Osteocyte (in vitro differentiated cells): ENCODE results near the gene SATB2. TPM values are rescaled to one million over a fixed set of nuclear protein-coding genes. Genes with fewer than 3 reads are reported as not detected.

Experiments used
- DNase-seq: peaks from one replicate; pipeline ENCODE4 v3.0.0; 2021; ENCODE audit warnings: mixed read lengths; ENCODE audit not compliant: unreplicated experiment; ENCODE audit errors: extremely low spot score
- H3K27ac Mint-ChIP-seq: one replicate; pipeline ENCODE4 v1.8.0; 2021; ENCODE audit warnings: mild to moderate bottlenecking, mixed read lengths; ENCODE audit not compliant: unreplicated experiment
- H3K27me3 Mint-ChIP-seq: one replicate; pipeline ENCODE4 v1.8.0; 2021; ENCODE audit warnings: mixed read lengths; ENCODE audit not compliant: unreplicated experiment
- H3K36me3 Mint-ChIP-seq: one replicate; pipeline ENCODE4 v1.8.0; 2021; ENCODE audit warnings: mixed read lengths; ENCODE audit not compliant: unreplicated experiment
- H3K4me1 Mint-ChIP-seq: one replicate; pipeline ENCODE4 v1.8.0; 2021; ENCODE audit warnings: mixed read lengths; ENCODE audit not compliant: unreplicated experiment
- H3K4me3 Mint-ChIP-seq: one replicate; pipeline ENCODE4 v1.8.0; 2021; ENCODE audit warnings: mild to moderate bottlenecking, moderate library complexity, mixed read lengths; ENCODE audit not compliant: unreplicated experiment
- H3K9me3 Mint-ChIP-seq: one replicate; pipeline ENCODE4 v1.8.0; 2021; ENCODE audit warnings: mixed read lengths; ENCODE audit not compliant: unreplicated experiment
- long read RNA-seq: library from polyadenylated mRNA; unstranded; transcript quantifications from one replicate; pipeline ENCODE4 v2.0.0, GENCODE V29; 2021
- total RNA-seq: library from RNA; stranded (reverse); gene quantifications from 2 replicates; pipeline ENCODE4 v1.2.1, GENCODE V29; 2021
- TF ChIP-seq, protein P1 (sequence below): fragments of 200-600 bp; sonication (generic); IDR thresholded peaks from 2 replicates; pipeline ENCODE4 v1.5.0; 2021; ENCODE audit warnings: antibody characterized with exemption, mild to moderate bottlenecking, moderate library complexity

Gene SATB2
- total RNA-seq: 11.6 and 12.8 TPM in 2 replicates
- long read RNA-seq, partial matches to known transcripts: 5 of 6 reads
- long read RNA-seq, other reads (novel, unspliced or antisense): 1 of 6 reads

DNA sequence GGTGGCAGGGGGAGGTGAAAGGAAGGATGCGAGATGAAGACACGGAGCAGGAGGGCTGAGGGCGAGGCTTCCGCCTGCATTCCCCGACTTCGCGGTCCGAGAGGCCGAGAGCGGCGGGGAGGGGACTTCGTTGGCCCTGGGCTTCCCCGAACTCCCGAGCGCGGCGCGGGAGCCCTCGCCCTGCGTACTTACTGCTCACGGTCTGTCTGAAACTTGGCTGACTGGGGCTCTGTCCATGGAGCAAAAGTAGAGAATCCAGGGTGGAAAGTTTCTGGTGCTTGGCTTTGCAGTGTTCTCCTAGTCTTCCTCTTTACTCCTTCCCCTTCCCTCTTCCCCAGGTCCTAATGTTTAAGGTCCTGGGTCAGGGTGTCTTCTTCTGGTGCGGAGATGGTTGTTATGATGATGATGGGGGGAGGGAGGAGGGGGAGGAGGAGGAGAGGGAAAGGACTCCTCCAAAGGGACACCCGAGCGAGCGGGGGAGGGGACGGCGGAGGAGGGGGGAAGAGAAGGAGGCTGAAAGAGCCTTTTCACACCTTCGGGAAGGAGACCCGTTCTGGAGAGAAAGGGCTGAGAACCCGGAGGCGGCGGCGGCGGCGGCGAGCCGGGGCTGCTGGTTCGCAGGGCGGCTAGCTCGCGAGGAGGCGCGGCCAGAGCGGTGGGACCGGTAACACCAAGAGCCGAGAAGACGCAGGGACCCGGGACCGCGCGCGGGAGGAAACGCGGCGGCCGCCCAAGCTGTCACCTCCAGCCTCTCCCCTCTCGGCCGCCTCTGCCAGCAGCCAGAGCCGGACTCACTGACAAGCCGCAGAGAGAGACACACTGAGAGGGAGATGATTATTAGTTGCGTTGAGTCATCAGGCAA, at the start of gene SATB2:
SATB2 (minus strand) TSS at position 793 of the 862 bp plus-strand sequence. CDS start 1,902 bp downstream, outside the sequence.
- H3K4me3 Mint-ChIP-seq: peak within 1 kb of the TSS; percentile 83
- no peaks in the 10 kb centered on the region for H3K9me3 Mint-ChIP-seq
- H3K4me1 Mint-ChIP-seq: peaks cover 34% of the 10 kb centered on the region
- peaks cover 23% of the 10 kb centered on the region for H3K27me3 Mint-ChIP-seq
- TF ChIP-seq, protein P1, sequence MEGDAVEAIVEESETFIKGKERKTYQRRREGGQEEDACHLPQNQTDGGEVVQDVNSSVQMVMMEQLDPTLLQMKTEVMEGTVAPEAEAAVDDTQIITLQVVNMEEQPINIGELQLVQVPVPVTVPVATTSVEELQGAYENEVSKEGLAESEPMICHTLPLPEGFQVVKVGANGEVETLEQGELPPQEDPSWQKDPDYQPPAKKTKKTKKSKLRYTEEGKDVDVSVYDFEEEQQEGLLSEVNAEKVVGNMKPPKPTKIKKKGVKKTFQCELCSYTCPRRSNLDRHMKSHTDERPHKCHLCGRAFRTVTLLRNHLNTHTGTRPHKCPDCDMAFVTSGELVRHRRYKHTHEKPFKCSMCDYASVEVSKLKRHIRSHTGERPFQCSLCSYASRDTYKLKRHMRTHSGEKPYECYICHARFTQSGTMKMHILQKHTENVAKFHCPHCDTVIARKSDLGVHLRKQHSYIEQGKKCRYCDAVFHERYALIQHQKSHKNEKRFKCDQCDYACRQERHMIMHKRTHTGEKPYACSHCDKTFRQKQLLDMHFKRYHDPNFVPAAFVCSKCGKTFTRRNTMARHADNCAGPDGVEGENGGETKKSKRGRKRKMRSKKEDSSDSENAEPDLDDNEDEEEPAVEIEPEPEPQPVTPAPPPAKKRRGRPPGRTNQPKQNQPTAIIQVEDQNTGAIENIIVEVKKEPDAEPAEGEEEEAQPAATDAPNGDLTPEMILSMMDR: no peak
- peak within 1 kb of the TSS; percentile 28 for H3K27ac Mint-ChIP-seq
- H3K36me3 Mint-ChIP-seq: peaks cover 3% of the 10 kb centered on the region
- no peak for DNase-seq

GRCh38 chr2:199505755-199506403, 48.1 kb upstream of the SATB2 start:
- H3K27me3 Mint-ChIP-seq: peaks cover 5% of the 10 kb centered on the region
- H3K4me1 Mint-ChIP-seq: no peaks in the 10 kb centered on the region
- no peaks in the 10 kb centered on the region for H3K9me3 Mint-ChIP-seq
- H3K36me3 Mint-ChIP-seq: no peaks in the 10 kb centered on the region
- DNase-seq: no peak
- TF ChIP-seq, protein P1: no peak
- no peak overlapping the region for H3K4me3 Mint-ChIP-seq
- no peak overlapping the region for H3K27ac Mint-ChIP-seq

DNA sequence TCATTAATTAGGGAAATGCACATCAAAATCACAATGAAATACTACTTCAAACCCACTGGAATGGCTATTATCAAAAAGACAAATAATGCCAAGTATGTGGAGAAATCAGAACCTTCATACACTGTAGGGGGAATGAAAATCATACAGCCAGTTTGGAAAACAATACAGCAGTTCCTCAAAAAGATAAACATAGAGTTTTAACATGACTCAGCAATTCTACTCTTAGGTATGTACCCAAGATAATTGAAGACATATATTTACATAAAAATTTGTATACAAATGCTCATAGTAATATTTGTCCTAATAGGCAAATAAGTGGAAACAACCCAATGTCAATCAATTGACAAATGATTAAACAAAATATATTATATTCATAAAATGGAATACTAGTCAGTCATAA, 45.4 kb upstream of the SATB2 start:
- no peak for DNase-seq
- H3K27me3 Mint-ChIP-seq: peaks cover 8% of the 10 kb centered on the region
- TF ChIP-seq, protein P1: no peak
- H3K9me3 Mint-ChIP-seq: no peaks in the 10 kb centered on the region
- no peaks in the 10 kb centered on the region for H3K4me1 Mint-ChIP-seq
- H3K4me3 Mint-ChIP-seq: no peak overlapping the region
- H3K36me3 Mint-ChIP-seq: no peaks in the 10 kb centered on the region
- no peak overlapping the region for H3K27ac Mint-ChIP-seq

GRCh38 chr2:199499005-199499404, 41.3 kb upstream of the SATB2 start:
- no peaks in the 10 kb centered on the region for H3K4me1 Mint-ChIP-seq
- TF ChIP-seq, protein P1: no peak
- H3K4me3 Mint-ChIP-seq: no peak overlapping the region
- DNase-seq: no peak
- no peaks in the 10 kb centered on the region for H3K9me3 Mint-ChIP-seq
- no peak overlapping the region for H3K27ac Mint-ChIP-seq
- peaks cover 10% of the 10 kb centered on the region for H3K27me3 Mint-ChIP-seq
- no peaks in the 10 kb centered on the region for H3K36me3 Mint-ChIP-seq

GRCh38 chr2:199495147-199495546, 37.4 kb upstream of the SATB2 start:
- Mint-ChIP-seq H3K4me1 (no peaks in the 10 kb centered on the region), H3K4me3 (no peak overlapping the region), H3K36me3 (no peaks in the 10 kb centered on the region), H3K27ac (no peak overlapping the region), H3K27me3 (peaks cover 21% of the 10 kb centered on the region), H3K9me3 (no peaks in the 10 kb centered on the region)
- TF ChIP-seq, protein P1: no peak
- no peak for DNase-seq
